ENCODE measurements around the gene SORBS1.

SORBS1 gene

DNA sequence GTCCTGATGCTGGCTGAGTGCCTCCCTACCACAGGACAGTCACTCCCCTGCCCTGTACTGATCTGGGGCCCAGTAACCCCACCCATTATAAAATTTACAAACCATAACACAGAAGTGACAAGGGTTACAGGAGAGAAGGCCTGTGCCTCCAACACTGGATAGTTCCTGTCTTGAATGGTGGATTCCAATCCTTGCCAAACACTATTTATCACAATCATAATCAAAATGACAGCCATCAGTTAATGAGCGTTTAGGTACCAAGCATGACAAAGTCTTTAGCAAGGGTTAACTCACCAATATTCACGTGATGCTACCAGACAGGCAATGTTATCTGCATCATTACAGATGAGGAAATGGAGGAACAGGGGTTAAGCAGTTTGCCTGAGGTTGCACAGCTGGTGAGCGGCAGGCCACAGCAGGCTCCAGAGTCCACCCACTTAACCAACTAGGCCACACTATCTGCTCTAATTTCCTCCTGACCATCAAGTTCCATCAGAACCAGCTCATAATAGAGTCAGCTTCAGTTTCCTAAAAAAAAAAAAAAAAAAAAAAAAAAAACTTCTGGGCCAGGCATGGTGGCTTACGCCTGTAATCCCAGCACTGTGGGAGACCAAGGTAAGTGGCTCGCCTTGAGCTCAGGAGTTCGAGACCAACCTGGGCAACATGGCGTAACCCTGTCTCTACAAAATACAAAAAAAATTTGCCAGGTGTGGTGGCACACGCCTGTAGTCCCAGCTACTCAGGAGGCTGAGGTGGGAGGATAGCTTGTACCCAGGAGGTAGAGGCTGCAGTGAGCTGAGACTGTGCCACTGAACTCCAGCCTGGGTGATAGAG, 284.6 kb downstream of the SORBS1 start:
- TF ChIP-seq NFIC (IDR thresholded peaks at IDR 0.05) (no peak), ZBTB7A (IDR thresholded peaks at IDR 0.05; ENCODE audit: low read depth) (no peak)
- TF ChIP-seq, protein P1, sequence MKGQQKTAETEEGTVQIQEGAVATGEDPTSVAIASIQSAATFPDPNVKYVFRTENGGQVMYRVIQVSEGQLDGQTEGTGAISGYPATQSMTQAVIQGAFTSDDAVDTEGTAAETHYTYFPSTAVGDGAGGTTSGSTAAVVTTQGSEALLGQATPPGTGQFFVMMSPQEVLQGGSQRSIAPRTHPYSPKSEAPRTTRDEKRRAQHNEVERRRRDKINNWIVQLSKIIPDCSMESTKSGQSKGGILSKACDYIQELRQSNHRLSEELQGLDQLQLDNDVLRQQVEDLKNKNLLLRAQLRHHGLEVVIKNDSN (IDR thresholded peaks at IDR 0.05) = no peak
- TF ChIP-seq, protein P2, sequence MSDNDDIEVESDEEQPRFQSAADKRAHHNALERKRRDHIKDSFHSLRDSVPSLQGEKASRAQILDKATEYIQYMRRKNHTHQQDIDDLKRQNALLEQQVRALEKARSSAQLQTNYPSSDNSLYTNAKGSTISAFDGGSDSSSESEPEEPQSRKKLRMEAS (IDR thresholded peaks at IDR 0.05) = no peak

DNA sequence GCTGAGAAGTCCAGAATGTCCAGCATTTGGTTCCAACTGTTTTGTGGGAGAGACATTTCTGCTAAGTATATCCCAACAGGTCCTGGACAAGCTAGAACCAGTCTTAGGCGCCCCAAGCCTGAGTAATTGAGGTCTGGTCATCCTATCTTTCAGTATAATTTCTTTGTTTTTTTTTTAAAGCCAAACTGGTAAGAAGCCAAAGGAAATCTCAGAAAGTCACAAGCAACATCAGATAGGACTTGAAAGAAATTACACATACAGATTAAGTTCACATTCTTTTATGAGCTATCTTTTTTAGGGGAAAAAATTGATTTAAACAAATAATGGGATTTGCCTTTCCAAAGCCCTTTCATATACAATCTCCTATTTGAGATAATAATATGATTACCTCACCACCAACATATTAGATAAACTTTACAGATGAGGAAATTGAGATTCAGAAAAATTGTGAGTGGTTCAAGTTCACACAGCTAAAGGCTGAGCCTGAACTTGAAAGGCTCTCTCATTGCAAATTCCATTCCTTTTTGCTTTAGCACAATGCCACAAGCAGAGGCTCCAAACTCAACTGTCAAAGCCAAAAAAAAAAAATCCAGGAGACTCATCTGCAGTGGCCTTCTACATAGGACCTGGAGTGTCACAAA, 285.3 kb downstream of the SORBS1 start:
- TF ChIP-seq RAD21 (IDR thresholded peaks at IDR 0.05; ENCODE audit: low read depth) (no peak), EP300 (IDR thresholded peaks at IDR 0.05; ENCODE audit: borderline replicate concordance) (no peak), CEBPB (IDR thresholded peaks at IDR 0.05) (no peak), TCF12 (IDR thresholded peaks at IDR 0.05; ENCODE audit: low read depth) (no peak), EGR1 (IDR thresholded peaks at IDR 0.05) (no peak), ZBTB7A (IDR thresholded peaks at IDR 0.05; ENCODE audit: low read depth) (no peak), TEAD4 (IDR thresholded peaks at IDR 0.05) (no peak), FOXM1 (IDR thresholded peaks at IDR 0.05; ENCODE audit: borderline replicate concordance, low read depth) (no peak), NFIC (IDR thresholded peaks at IDR 0.05) (no peak), CREB1 (IDR thresholded peaks at IDR 0.05; ENCODE audit: low read depth) (no peak), TAF1 (IDR thresholded peaks at IDR 0.05; ENCODE audit: low read depth) (no peak)
- TF ChIP-seq, protein P2 (IDR thresholded peaks at IDR 0.05) = no peak
- TF ChIP-seq, protein P1 (IDR thresholded peaks at IDR 0.05) = no peak
- TF ChIP-seq, protein P3, sequence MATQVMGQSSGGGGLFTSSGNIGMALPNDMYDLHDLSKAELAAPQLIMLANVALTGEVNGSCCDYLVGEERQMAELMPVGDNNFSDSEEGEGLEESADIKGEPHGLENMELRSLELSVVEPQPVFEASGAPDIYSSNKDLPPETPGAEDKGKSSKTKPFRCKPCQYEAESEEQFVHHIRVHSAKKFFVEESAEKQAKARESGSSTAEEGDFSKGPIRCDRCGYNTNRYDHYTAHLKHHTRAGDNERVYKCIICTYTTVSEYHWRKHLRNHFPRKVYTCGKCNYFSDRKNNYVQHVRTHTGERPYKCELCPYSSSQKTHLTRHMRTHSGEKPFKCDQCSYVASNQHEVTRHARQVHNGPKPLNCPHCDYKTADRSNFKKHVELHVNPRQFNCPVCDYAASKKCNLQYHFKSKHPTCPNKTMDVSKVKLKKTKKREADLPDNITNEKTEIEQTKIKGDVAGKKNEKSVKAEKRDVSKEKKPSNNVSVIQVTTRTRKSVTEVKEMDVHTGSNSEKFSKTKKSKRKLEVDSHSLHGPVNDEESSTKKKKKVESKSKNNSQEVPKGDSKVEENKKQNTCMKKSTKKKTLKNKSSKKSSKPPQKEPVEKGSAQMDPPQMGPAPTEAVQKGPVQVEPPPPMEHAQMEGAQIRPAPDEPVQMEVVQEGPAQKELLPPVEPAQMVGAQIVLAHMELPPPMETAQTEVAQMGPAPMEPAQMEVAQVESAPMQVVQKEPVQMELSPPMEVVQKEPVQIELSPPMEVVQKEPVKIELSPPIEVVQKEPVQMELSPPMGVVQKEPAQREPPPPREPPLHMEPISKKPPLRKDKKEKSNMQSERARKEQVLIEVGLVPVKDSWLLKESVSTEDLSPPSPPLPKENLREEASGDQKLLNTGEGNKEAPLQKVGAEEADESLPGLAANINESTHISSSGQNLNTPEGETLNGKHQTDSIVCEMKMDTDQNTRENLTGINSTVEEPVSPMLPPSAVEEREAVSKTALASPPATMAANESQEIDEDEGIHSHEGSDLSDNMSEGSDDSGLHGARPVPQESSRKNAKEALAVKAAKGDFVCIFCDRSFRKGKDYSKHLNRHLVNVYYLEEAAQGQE (IDR thresholded peaks at IDR 0.05; ENCODE audit: low read depth) = no peak

DNA sequence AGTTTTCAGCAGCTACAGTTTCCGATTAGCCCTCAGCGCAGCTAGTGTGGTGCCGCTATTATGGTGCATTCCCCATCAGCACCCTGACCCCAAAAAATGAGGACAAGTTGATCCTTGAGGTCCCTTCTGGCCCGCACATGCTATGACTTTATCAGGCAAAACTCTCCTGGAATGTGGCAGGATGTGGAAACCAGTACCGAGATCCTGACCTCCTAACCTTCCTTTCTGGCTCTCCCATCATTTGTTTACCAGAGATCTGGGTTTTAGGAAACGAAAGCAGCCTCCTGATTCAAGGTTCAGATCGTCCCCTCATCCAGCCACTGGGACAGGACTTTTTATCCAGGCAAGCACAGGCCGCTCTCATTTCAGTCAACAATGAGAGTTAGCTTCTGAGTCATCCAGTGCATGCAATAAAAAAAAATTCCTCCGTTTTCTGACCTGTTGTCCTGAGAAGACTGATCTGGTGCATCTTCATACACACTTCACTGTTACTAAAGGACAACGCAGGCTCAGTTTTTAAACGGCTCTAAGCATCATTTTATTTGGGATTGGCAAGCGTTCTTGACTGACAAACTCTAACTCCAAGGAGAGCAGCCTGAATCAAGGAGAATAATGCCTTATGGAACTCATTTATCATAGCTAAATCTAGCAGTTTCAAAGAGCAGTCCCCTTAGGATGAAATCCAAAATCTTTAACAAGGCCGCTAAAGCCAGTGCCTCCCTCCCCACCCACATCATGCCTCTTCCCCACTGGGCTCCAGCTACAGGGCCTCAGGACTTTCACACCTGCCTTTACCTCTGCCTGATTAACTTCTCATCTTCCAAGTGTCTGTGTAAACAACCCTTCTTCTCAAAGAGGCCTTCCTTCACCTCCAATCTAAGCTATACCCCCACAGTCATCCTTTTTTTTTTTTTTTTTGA, 287.5 kb downstream of the SORBS1 start:
- no peak for TF ChIP-seq CEBPB (IDR thresholded peaks at IDR 0.05)
- no peak for TF ChIP-seq CREB1 (IDR thresholded peaks at IDR 0.05; ENCODE audit: low read depth)
- TF ChIP-seq TAF1 (IDR thresholded peaks at IDR 0.05; ENCODE audit: low read depth) = no peak
- TF ChIP-seq, protein P1 (IDR thresholded peaks at IDR 0.05) = no peak
- TF ChIP-seq, protein P3 (IDR thresholded peaks at IDR 0.05; ENCODE audit: low read depth) = no peak
- TF ChIP-seq RAD21 (IDR thresholded peaks at IDR 0.05; ENCODE audit: low read depth) = no peak
- no peak for TF ChIP-seq NFIC (IDR thresholded peaks at IDR 0.05)
- no peak for TF ChIP-seq EGR1 (IDR thresholded peaks at IDR 0.05)
- TF ChIP-seq TEAD4 (IDR thresholded peaks at IDR 0.05) = no peak

DNA sequence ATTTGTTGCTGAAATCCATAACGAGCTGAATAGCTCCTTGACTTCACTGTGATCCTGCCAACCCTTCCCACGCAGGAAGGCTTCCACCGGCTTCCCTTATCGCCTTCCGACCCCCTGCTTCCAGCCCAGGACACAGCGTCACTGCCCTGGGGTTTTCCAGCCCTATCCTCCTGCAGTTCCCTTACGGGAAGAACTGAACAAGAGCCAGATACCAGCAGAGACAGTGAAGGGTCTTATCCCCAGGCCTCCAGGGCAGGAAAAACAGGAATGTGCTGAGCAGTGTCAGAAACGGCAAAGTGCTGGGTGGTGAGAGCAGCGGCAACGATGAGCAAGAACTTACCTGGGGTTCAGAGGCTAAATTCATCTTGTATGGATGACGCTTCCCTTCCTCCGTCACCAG, 292.7 kb downstream of the SORBS1 start:
- TF ChIP-seq CREB1 (IDR thresholded peaks at IDR 0.05; ENCODE audit: low read depth) (no peak), ZBTB7A (IDR thresholded peaks at IDR 0.05; ENCODE audit: low read depth) (no peak), FOXM1 (IDR thresholded peaks at IDR 0.05; ENCODE audit: borderline replicate concordance, low read depth) (no peak), EGR1 (IDR thresholded peaks at IDR 0.05) (no peak), EP300 (IDR thresholded peaks at IDR 0.05; ENCODE audit: borderline replicate concordance) (no peak), TAF1 (IDR thresholded peaks at IDR 0.05; ENCODE audit: low read depth) (no peak), CEBPB (IDR thresholded peaks at IDR 0.05) (no peak), TEAD4 (IDR thresholded peaks at IDR 0.05) (no peak), YY1 (IDR thresholded peaks at IDR 0.05; ENCODE audit: low read depth) (no peak)
- TF ChIP-seq, protein P1 (IDR thresholded peaks at IDR 0.05) = no peak
- TF ChIP-seq, protein P2 (IDR thresholded peaks at IDR 0.05) = no peak

Data from Ishikawa (cell line).